Heart left ventricle (tissue), 16 donors: Measurements from ENCODE around the gene HSD17B14. TPM values are rescaled to one million over a fixed set of nuclear protein-coding genes. Genes with fewer than 3 reads are reported as not detected.
"Not testable (repeated sequence)": the region's sequence is repeated elsewhere in the genome, so short reads cannot be mapped to it uniquely, and the experiment has no call there.

ENCODE experiments used
- ATAC-seq, 4 donors: fragments of 200-7000 bp; cut with Tn5 transposase; one replicate each; pipeline ENCODE4 v1.9.1; 2020 to 2022; ENCODE audit warnings: moderate library complexity in 4 of 4, mild to moderate bottlenecking in 3 of 4, moderate number of reproducible peaks in 1 of 4
- DNase-seq, 5 donors: peaks; one replicate each; pipeline ENCODE4 v3.0.0-alpha.2; 2020
- H3K27ac ChIP-seq, 12 donors: fragments of 200-600 bp; sonication (generic) in 4 of 12; one replicate each; pipeline versions ENCODE4 v1.5.0 to v1.8.0; 2016 to 2022; ENCODE audit warnings: mild to moderate bottlenecking in 2 of 12
- H3K27me3 ChIP-seq, 9 donors: fragments of 200-600 bp; sonication (generic) in 2 of 9; one replicate each; pipeline versions ENCODE4 v1.5.1 to v1.8.0; 2016 to 2022; ENCODE audit warnings: mild to moderate bottlenecking in 3 of 9
- H3K36me3 ChIP-seq, 9 donors: fragments of 200-600 bp; sonication (generic) in 2 of 9; one replicate each; pipeline versions ENCODE4 v1.5.0 to v1.8.0; 2018 to 2022; ENCODE audit warnings: mild to moderate bottlenecking in 2 of 9
- H3K4me1 ChIP-seq, 12 donors: fragments of 200-600 bp; sonication (generic) in 4 of 12; one replicate each; pipeline versions ENCODE4 v1.5.0 to v1.8.0; 2016 to 2022; ENCODE audit warnings: mild to moderate bottlenecking in 3 of 12
- H3K4me3 ChIP-seq, 12 donors: fragments of 200-600 bp; sonication (generic) in 4 of 12; one replicate each; pipeline versions ENCODE4 v1.5.0 to v1.8.0; 2017 to 2022; ENCODE audit warnings: mild to moderate bottlenecking in 9 of 12, moderate library complexity in 4 of 12
- H3K9me3 ChIP-seq, 12 donors: fragments of 200-600 bp; sonication (generic) in 4 of 12; one replicate each; pipeline versions ENCODE4 v1.5.0 to v1.8.0; 2016 to 2022; ENCODE audit warnings: mild to moderate bottlenecking in 1 of 12
- POLR2A ChIP-seq, 2 donors: fragments of 450-650 bp; IDR thresholded peaks; one replicate each; pipeline ENCODE4 v1.6.1; 2017; ENCODE audit warnings: antibody characterized with exemption in 2 of 2, mild to moderate bottlenecking in 2 of 2, moderate library complexity in 2 of 2
- WGBS, 4 donors: extraction: QIAGEN DNeasy Blood & Tissue Kit in 2 of 4; methylation state at CpG; one replicate each; pipeline versions ENCODE4 v1.1.5 to v1.1.7; 2013 to 2018; 5-methylcytosine and 5-hydroxymethylcytosine counted together
- intact Hi-C, 10 donors: fragments of 100-400 bp; cut with DNase I; formaldehyde crosslinking; loops; one replicate each; pipeline versions ENCODE4 v1.11.1 to v1.14.2; 2022
- polyA plus RNA-seq, 2 donors: library from polyadenylated mRNA; stranded (reverse); fragments of 200-250 nt; gene quantifications; one replicate each; pipeline ENCODE4 v1.2.3, GENCODE V29; 2013
- total RNA-seq, 9 donors: library from RNA; depleted of rRNA in 2 of 9; stranded (reverse); fragments of >200 nt in 2 of 9; fragmentation: NEBNext Ultra II Directional in 3 of 9; extraction: Animal tissue kit (Norgen Biotek cat#: 25700) in 3 of 9; gene quantifications; one replicate each; pipeline versions ENCODE4 v1.1.0 to v1.2.4, GENCODE V29; 2016 to 2023
- TF ChIP-seq, protein P1 (sequence below), 12 donors: fragments of 200-600 bp; sonication (generic) in 4 of 12; IDR thresholded peaks; one replicate each; pipeline versions ENCODE4 v1.5.0 to v1.8.0; 2018 to 2022; ENCODE audit warnings: antibody characterized with exemption in 12 of 12, mild to moderate bottlenecking in 5 of 12
- donor health status: ischemic (EF 13 %, LVEDD 7.1; RV severe dilation, severe dysfunction).
- donor health status: healthy with polysubstance abuse.
- donor health status: DM: no; HTN: yes; CAD: no.
- donor health status: DM: no; HTN: no; CAD: no.
- donor health status: ischemic (EF 25% LVEDD 6.9; RV normal size, moderate dysfunction).
- donor health status: ischemic (EF 25% LVEDD 5.7; RV mildly dilated, moderate dysfunction).
- donor health status: healthy.
- donor health status: DM: yes; HTN: yes; CAD: no.
- donor health status: ischemic (EF 35%, LVEDD 5.7; RV mildly dilated, moderate dysfunction).
- donor health status: nonischemic (EF 11% LVEDD 7.7; RV severe dilation, severe dysfunction).
- donor health status: DM: yes; HTN: yes; CAD: no.
- donor health status: PGD.
- donor health status: ischemic (EF 29% LVEDD 5.4; RV normal size, mild dysfunction).
- donor health status: nonischemic (EF 23%, LVEDD 6.1; RV moderate dilation, normal function).

The HSD17B14 gene
- total and polyA plus RNA-seq, 11 donors: 1.2 to 5.4 (median 2.7) TPM; not detected in 1

DNA sequence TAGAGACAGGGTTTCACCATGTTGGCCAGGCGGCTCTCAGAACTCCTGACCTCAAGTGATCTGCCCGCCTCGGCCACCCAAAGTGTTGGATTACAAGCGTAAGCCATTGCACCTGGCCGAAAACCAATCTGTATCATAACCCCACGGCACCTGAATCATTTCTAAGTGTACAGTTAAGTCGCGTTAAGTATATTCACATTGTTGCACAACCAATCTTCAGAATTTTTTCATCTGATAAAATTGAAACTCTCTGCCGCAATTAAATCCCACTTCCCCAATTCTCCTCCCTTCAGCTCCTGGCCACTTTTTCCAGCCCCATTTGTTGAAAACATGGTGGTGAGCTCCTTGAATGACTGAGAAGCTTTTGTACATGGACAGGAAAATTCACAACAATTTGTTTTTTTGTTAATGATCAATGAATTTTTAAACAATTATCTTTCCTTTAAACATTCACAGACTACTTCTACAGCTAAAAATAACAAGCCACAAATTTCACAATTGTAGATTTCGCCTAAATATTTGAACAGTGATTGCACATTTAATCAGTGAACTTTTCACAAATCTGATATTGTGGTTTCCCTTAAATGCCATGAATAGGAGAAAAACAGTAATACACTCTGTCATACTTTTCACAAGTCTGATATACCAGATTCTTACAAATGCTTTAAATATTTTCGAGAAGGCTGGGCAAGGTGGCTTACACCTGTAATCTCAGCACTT lies 67.1 kb downstream of the HSD17B14 start:
- ATAC-seq: no peak
- 88 to 94% (median 91%) methylated on average over 11 of the region's 11 CpGs for WGBS, 4 donors
- H3K4me1 ChIP-seq: peaks cover 0 to 9% (median 0%) of the 10 kb centered on the region in 12 donors
- H3K27ac ChIP-seq: no peak overlapping the region
- TF ChIP-seq POLR2A (IDR thresholded peaks at IDR 0.05): no peak
- TF ChIP-seq, protein P1, sequence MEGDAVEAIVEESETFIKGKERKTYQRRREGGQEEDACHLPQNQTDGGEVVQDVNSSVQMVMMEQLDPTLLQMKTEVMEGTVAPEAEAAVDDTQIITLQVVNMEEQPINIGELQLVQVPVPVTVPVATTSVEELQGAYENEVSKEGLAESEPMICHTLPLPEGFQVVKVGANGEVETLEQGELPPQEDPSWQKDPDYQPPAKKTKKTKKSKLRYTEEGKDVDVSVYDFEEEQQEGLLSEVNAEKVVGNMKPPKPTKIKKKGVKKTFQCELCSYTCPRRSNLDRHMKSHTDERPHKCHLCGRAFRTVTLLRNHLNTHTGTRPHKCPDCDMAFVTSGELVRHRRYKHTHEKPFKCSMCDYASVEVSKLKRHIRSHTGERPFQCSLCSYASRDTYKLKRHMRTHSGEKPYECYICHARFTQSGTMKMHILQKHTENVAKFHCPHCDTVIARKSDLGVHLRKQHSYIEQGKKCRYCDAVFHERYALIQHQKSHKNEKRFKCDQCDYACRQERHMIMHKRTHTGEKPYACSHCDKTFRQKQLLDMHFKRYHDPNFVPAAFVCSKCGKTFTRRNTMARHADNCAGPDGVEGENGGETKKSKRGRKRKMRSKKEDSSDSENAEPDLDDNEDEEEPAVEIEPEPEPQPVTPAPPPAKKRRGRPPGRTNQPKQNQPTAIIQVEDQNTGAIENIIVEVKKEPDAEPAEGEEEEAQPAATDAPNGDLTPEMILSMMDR (IDR thresholded peaks at IDR 0.05): no peak
- no peak for DNase-seq
- intact Hi-C loops: no loop called here
- H3K9me3 ChIP-seq: no peaks in the 10 kb centered on the region
- H3K27me3 ChIP-seq: no peaks in the 10 kb centered on the region
- H3K4me3 ChIP-seq: no peak overlapping the region
- no peaks in the 10 kb centered on the region for H3K36me3 ChIP-seq

- H3K27me3 ChIP-seq, DNase-seq, H3K9me3 ChIP-seq, H3K27ac ChIP-seq, H3K36me3 ChIP-seq, intact Hi-C loops, H3K4me3 ChIP-seq, H3K4me1 ChIP-seq: not testable (repeated sequence)
- 37 to 43% (median 41%) methylated on average over 6 of the region's 6 CpGs for WGBS, 4 donors
- peak in 1 of 4 donors; percentile 44 for ATAC-seq
These were observed 68.0 kb downstream of the HSD17B14 start for GRCh38 chr19:48768171-48768753.

DNA sequence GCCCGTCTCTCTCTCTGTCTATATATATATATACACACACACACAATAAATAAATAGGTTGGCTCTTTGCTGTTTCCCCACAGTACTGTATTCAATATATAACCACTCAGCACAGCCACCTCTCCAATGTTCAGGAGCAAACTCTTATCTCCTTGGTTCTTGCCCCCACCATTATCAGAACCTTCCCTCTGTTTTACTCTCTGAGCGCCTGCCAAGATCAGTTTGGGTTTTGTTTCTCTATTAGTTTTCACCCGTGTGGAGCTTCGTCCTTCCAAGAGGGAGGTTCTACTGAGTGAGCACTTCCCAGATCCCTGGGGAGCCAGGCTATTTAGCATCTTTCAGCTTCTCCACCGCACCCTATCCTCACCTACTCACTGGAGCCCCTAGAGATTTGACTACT lies 70.5 kb downstream of the HSD17B14 start:
- H3K27me3 ChIP-seq, intact Hi-C loops, H3K4me3 ChIP-seq, H3K36me3 ChIP-seq, DNase-seq, ATAC-seq, H3K9me3 ChIP-seq, H3K27ac ChIP-seq, H3K4me1 ChIP-seq: not testable (repeated sequence)
- 31 to 40% (median 37%) methylated on average over 5 of the region's 5 CpGs for WGBS, 4 donors

Other genes with a start within 250 kb of the HSD17B14 start
Only the 30 nearest of the 33 such genes appear.
- gene FAM83E, start 221.4 kb downstream of the HSD17B14 start, total RNA-seq: not detected
- gene FAM83E, start 221.4 kb downstream of the HSD17B14 start, polyA plus RNA-seq: under 1 TPM in 1 of 2 donors, not detected in 1; 0.14 TPM
- gene RPL18, start 217.3 kb downstream of the HSD17B14 start, total RNA-seq: 100 to 1,000 TPM; 470 to 877 (median 692) TPM
- 1,000 to 10,000 TPM; 1,040 to 1,773 TPM for gene RPL18, start 217.3 kb downstream of the HSD17B14 start, polyA plus RNA-seq
- gene SPHK2, start 217.0 kb downstream of the HSD17B14 start, total RNA-seq: 10 to 100 TPM in 2 of 9 donors, 1 to 10 TPM in 7; 5.6 to 13.1 (median 8.6) TPM
- gene SPHK2, start 217.0 kb downstream of the HSD17B14 start, polyA plus RNA-seq: 10 to 100 TPM; 10.3 to 11.0 TPM
- gene DBP, start 199.1 kb downstream of the HSD17B14 start, total RNA-seq: 10 to 100 TPM in 5 of 9 donors, 1 to 10 TPM in 4; 1.4 to 34.2 (median 12.5) TPM
- gene DBP, start 199.1 kb downstream of the HSD17B14 start, polyA plus RNA-seq: 10 to 100 TPM in 1 of 2 donors, 1 to 10 TPM in 1; 3.9 to 11.6 TPM
- gene CA11, start 190.3 kb downstream of the HSD17B14 start, total RNA-seq: 10 to 100 TPM in 1 of 9 donors, 1 to 10 TPM in 8; 2.2 to 14.6 (median 5.8) TPM
- gene CA11, start 190.3 kb downstream of the HSD17B14 start, polyA plus RNA-seq: 10 to 100 TPM in 1 of 2 donors, 1 to 10 TPM in 1; 3.4 to 14.8 TPM
- under 1 TPM in 3 of 9 donors, not detected in 6; 0.12 to 0.42 (median 0.20) TPM for gene NTN5, start 163.5 kb downstream of the HSD17B14 start, total RNA-seq
- under 1 TPM in 1 of 2 donors, not detected in 1; 0.11 TPM for gene NTN5, start 163.5 kb downstream of the HSD17B14 start, polyA plus RNA-seq
- gene FUT2, start 140.5 kb downstream of the HSD17B14 start, total RNA-seq: under 1 TPM in 1 of 9 donors, not detected in 8; 0.14 TPM
- gene FUT2, start 140.5 kb downstream of the HSD17B14 start, polyA plus RNA-seq: under 1 TPM in 1 of 2 donors, not detected in 1; 0.19 TPM
- gene MAMSTR, start 116.8 kb downstream of the HSD17B14 start, total RNA-seq: 1 to 10 TPM in 7 of 9 donors, under 1 TPM in 2; 0.65 to 5.5 (median 1.7) TPM
- 1 to 10 TPM; 2.0 to 3.7 TPM for gene MAMSTR, start 116.8 kb downstream of the HSD17B14 start, polyA plus RNA-seq
- 10 to 100 TPM; 10.0 to 28.1 (median 15.3) TPM for gene RASIP1, start 95.9 kb downstream of the HSD17B14 start, total RNA-seq
- gene RASIP1, start 95.9 kb downstream of the HSD17B14 start, polyA plus RNA-seq: 10 to 100 TPM; 14.6 to 15.7 TPM
- gene IZUMO1, start 89.6 kb downstream of the HSD17B14 start, total RNA-seq: under 1 TPM; 0.13 to 0.56 (median 0.42) TPM
- under 1 TPM; 0.53 to 0.93 TPM for gene IZUMO1, start 89.6 kb downstream of the HSD17B14 start, polyA plus RNA-seq
- 1 to 10 TPM; 1.8 to 6.2 (median 2.7) TPM for gene FUT1, start 83.8 kb downstream of the HSD17B14 start, total RNA-seq
- 1 to 10 TPM; 2.3 to 3.0 TPM for gene FUT1, start 83.8 kb downstream of the HSD17B14 start, polyA plus RNA-seq
- not detected for gene FGF21, start 81.0 kb downstream of the HSD17B14 start, total RNA-seq
- gene FGF21, start 81.0 kb downstream of the HSD17B14 start, polyA plus RNA-seq: not detected
- 100 to 1,000 TPM in 1 of 9 donors, 10 to 100 TPM in 8; 39.8 to 103 (median 61.7) TPM for gene BCAT2, start 25.5 kb downstream of the HSD17B14 start, total RNA-seq
- 10 to 100 TPM; 62.5 to 84.7 TPM for gene BCAT2, start 25.5 kb downstream of the HSD17B14 start, polyA plus RNA-seq
- gene PLEKHA4, start 32.1 kb upstream of the HSD17B14 start, total RNA-seq: 10 to 100 TPM in 8 of 9 donors, 1 to 10 TPM in 1; 7.5 to 66.9 (median 24.8) TPM
- 10 to 100 TPM; 28.6 to 32.0 TPM for gene PLEKHA4, start 32.1 kb upstream of the HSD17B14 start, polyA plus RNA-seq
- gene PPP1R15A, start 35.9 kb upstream of the HSD17B14 start, total RNA-seq: 10 to 100 TPM; 51.7 to 88.2 (median 62.6) TPM
- gene PPP1R15A, start 35.9 kb upstream of the HSD17B14 start, polyA plus RNA-seq: 100 to 1,000 TPM in 1 of 2 donors, 10 to 100 TPM in 1; 86.6 to 181 TPM
- gene TULP2, start 62.3 kb upstream of the HSD17B14 start, total RNA-seq: 1 to 10 TPM in 1 of 9 donors, under 1 TPM in 5, not detected in 3; 0.21 to 1.1 (median 0.32) TPM
- under 1 TPM in 1 of 2 donors, not detected in 1; 0.26 TPM for gene TULP2, start 62.3 kb upstream of the HSD17B14 start, polyA plus RNA-seq
- 100 to 1,000 TPM; 200 to 428 (median 286) TPM for gene NUCB1, start 63.8 kb upstream of the HSD17B14 start, total RNA-seq
- 100 to 1,000 TPM; 179 to 384 TPM for gene NUCB1, start 63.8 kb upstream of the HSD17B14 start, polyA plus RNA-seq
- under 1 TPM in 1 of 9 donors, not detected in 8; 0.49 TPM for gene DHDH, start 97.2 kb upstream of the HSD17B14 start, total RNA-seq
- under 1 TPM in 1 of 2 donors, not detected in 1; 0.15 TPM for gene DHDH, start 97.2 kb upstream of the HSD17B14 start, polyA plus RNA-seq
- gene BAX, start 118.4 kb upstream of the HSD17B14 start, total RNA-seq: 10 to 100 TPM; 17.9 to 68.4 (median 23.1) TPM
- gene BAX, start 118.4 kb upstream of the HSD17B14 start, polyA plus RNA-seq: 10 to 100 TPM; 21.1 to 34.4 TPM
- 1,000 to 10,000 TPM in 4 of 9 donors, 100 to 1,000 TPM in 5; 484 to 6,770 (median 857) TPM for gene FTL, start 128.8 kb upstream of the HSD17B14 start, total RNA-seq
- gene FTL, start 128.8 kb upstream of the HSD17B14 start, polyA plus RNA-seq: 1,000 to 10,000 TPM in 1 of 2 donors, 100 to 1,000 TPM in 1; 836 to 1,542 TPM
- gene GYS1, start 156.8 kb upstream of the HSD17B14 start, total RNA-seq: 100 to 1,000 TPM; 125 to 264 (median 173) TPM
- gene GYS1, start 156.8 kb upstream of the HSD17B14 start, polyA plus RNA-seq: 100 to 1,000 TPM; 114 to 154 TPM
- gene RUVBL2, start 157.4 kb upstream of the HSD17B14 start, total RNA-seq: 10 to 100 TPM; 41.4 to 93.9 (median 50.9) TPM
- 100 to 1,000 TPM in 1 of 2 donors, 10 to 100 TPM in 1; 68.0 to 109 TPM for gene RUVBL2, start 157.4 kb upstream of the HSD17B14 start, polyA plus RNA-seq
- not detected for gene LHB, start 180.6 kb upstream of the HSD17B14 start, total RNA-seq
- not detected for gene LHB, start 180.6 kb upstream of the HSD17B14 start, polyA plus RNA-seq
- gene CGB3, start 187.8 kb upstream of the HSD17B14 start, total RNA-seq: not detected
- not detected for gene CGB3, start 187.8 kb upstream of the HSD17B14 start, polyA plus RNA-seq
- gene CGB2, start 195.4 kb upstream of the HSD17B14 start, total RNA-seq: not detected
- not detected for gene CGB2, start 195.4 kb upstream of the HSD17B14 start, polyA plus RNA-seq
- not detected for gene CGB1, start 200.4 kb upstream of the HSD17B14 start, total RNA-seq
- gene CGB1, start 200.4 kb upstream of the HSD17B14 start, polyA plus RNA-seq: not detected
- gene CGB5, start 207.4 kb upstream of the HSD17B14 start, total RNA-seq: not detected
- gene CGB5, start 207.4 kb upstream of the HSD17B14 start, polyA plus RNA-seq: not detected
- gene CGB8, start 212.6 kb upstream of the HSD17B14 start, total RNA-seq: not detected
- gene CGB8, start 212.6 kb upstream of the HSD17B14 start, polyA plus RNA-seq: not detected
- under 1 TPM in 1 of 9 donors, not detected in 8; 0.27 TPM for gene CGB7, start 221.3 kb upstream of the HSD17B14 start, total RNA-seq
- under 1 TPM; 0.08 TPM for gene CGB7, start 221.3 kb upstream of the HSD17B14 start, polyA plus RNA-seq
- not detected for gene NTF4, start 228.3 kb upstream of the HSD17B14 start, total RNA-seq
- under 1 TPM in 1 of 2 donors, not detected in 1; 0.76 TPM for gene NTF4, start 228.3 kb upstream of the HSD17B14 start, polyA plus RNA-seq